Measurements from ENCODE around the gene NCLN.
"Not testable (repeated sequence)": the region's sequence is repeated elsewhere in the genome, so short reads cannot be mapped to it uniquely, and the experiment has no call there.

The NCLN gene

GRCh38 chr19:3154957-3155736, 30.6 kb upstream of the NCLN start:
- peak; percentile 63 to 80 for DNase-seq

GRCh38 chr19:3157096-3157845, 28.5 kb upstream of the NCLN start:
- DNase-seq: no peak

- peak; percentile 88 to 90 for DNase-seq
These were observed 26.2 kb upstream of the NCLN start for GRCh38 chr19:3159565-3159964.

- DNase-seq: no peak
These were observed 25.5 kb upstream of the NCLN start for GRCh38 chr19:3160219-3160618.

- no peak for DNase-seq
These were observed 24.3 kb upstream of the NCLN start for GRCh38 chr19:3161453-3161852.

GRCh38 chr19:3162418-3163229, 23.1 kb upstream of the NCLN start:
- DNase-seq: peak in 1 of 2 experiments; percentile 10

- DNase-seq: peak; percentile 30 to 80
These were observed 22.4 kb upstream of the NCLN start for GRCh38 chr19:3163230-3163886.

GRCh38 chr19:3163943-3164342, 21.8 kb upstream of the NCLN start:
- DNase-seq: peak; percentile 15 to 52

- DNase-seq: no peak
These were observed 18.0 kb upstream of the NCLN start for GRCh38 chr19:3167533-3168272.

- DNase-seq: no peak
These were observed 13.6 kb upstream of the NCLN start for GRCh38 chr19:3171894-3172672.

GRCh38 chr19:3172673-3173000, 13.1 kb upstream of the NCLN start:
- DNase-seq: not testable (repeated sequence)

GRCh38 chr19:3175781-3176714, 9.7 kb upstream of the NCLN start:
- peak; percentile 15 to 26 for DNase-seq

- DNase-seq: peak in 1 of 2 experiments; percentile 7
These were observed 8.8 kb upstream of the NCLN start for GRCh38 chr19:3176715-3177501.

GRCh38 chr19:3178377-3178972, 7.3 kb upstream of the NCLN start, which contains the start of gene S1PR4:
TSS of gene S1PR4 (plus strand) at chr19:3178769. CDS start at chr19:3178793, 24 bp downstream.
- DNase-seq: no peak

- no peak for DNase-seq
These were observed 6.6 kb upstream of the NCLN start for GRCh38 chr19:3178973-3179738.

- no peak for DNase-seq
These were observed 5.9 kb upstream of the NCLN start for GRCh38 chr19:3179739-3180293.
